SU-DHL-6 (cell line): ENCODE measurements around the gene KIAA0825.

ENCODE experiments used
- EZH2phosphoT487 ChIP-seq: fragments of 200-600 bp; sonication (generic), shearing (Covaris generic); conservative IDR thresholded peaks from 2 replicates; pipeline ENCODE4 v1.6.1; 2018; ENCODE audit warnings: mild to moderate bottlenecking, antibody characterized with exemption, low read length, moderate library complexity, mixed read lengths
- TF ChIP-seq, protein P1 (sequence below): fragments of 200-600 bp; sonication (generic); IDR thresholded peaks from one replicate; pipeline ENCODE4 v1.5.1; 2017; ENCODE audit warnings: antibody characterized with exemption, mild to moderate bottlenecking, low read length, moderate library complexity; ENCODE audit not compliant: insufficient read depth, poor library complexity, severe bottlenecking

DNA sequence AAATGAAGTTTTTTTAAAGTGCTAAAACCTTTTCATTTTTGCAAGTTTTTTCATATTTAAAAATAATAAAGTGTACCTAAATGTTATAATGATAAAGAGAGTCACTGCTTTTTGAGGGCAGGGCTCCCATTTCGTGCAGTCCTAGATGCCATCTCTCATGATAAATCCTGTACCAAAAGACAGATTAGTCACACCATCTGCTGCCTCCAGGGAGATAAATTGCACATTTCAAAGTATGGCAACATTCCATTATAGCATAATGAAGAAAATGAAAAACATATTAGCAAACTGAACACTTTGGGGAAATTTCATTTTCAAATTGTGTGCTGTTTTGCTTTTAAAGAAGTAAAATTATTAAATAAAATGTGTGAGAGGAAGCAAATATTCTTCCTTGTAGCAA is 257.2 kb downstream of the KIAA0825 start:
- TF ChIP-seq, protein P1, sequence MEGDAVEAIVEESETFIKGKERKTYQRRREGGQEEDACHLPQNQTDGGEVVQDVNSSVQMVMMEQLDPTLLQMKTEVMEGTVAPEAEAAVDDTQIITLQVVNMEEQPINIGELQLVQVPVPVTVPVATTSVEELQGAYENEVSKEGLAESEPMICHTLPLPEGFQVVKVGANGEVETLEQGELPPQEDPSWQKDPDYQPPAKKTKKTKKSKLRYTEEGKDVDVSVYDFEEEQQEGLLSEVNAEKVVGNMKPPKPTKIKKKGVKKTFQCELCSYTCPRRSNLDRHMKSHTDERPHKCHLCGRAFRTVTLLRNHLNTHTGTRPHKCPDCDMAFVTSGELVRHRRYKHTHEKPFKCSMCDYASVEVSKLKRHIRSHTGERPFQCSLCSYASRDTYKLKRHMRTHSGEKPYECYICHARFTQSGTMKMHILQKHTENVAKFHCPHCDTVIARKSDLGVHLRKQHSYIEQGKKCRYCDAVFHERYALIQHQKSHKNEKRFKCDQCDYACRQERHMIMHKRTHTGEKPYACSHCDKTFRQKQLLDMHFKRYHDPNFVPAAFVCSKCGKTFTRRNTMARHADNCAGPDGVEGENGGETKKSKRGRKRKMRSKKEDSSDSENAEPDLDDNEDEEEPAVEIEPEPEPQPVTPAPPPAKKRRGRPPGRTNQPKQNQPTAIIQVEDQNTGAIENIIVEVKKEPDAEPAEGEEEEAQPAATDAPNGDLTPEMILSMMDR: no peak
- TF ChIP-seq EZH2phosphoT487: no peak
